GM21390 (cell line): Measurements from ENCODE around the gene ITPRIPL1.
A peak's percentile ranks its signal among the peaks of the same experiment; 100 is the strongest.

Source experiments
- ATAC-seq: cut with Tn5 transposase; IDR thresholded peaks from one replicate; pipeline ENCODE4 v1.9.1; 2021; ENCODE audit not compliant: unreplicated experiment

ITPRIPL1 gene

DNA sequence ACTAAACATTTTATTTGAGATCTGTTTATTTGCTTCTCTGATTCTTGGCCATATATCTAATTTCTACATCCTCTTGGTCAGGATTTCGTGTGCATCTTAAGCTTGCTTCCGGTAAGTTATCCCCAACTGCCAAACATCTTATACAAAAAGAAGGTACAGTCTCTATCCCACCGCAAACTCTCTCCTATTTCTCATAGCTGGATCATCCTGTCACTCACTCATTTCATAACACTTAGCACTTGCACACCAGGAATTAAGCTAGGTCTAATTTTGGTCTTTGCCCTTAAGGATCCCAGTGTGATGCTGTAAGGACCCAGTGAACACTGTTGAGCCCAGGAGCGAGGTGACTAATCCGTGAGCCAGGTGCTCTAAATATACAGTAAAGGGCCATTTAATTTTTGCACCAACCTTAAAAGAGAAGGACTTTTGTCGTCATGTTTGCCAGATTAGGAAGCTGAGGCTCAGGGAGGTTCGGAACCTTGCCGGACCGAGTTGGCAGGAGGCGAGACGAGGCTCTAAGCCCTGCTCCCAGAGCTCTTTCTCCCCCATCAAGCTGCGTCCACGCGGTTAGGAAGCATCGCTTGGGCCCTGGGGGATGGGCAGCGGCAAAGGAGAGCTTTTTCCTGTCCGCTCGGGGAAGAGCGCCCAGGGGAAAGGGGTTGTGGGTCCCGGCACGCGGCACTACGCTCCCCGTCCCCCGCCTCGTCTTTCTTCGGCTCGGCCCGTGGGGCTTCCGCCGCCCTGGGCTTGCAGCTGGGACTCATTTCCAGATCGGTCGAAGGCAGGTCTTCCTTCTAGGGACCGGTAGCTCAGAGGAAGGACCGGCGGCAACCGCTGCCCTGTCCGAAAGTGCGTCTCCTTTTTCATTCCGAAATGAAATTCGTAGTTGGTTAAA, 4.1 kb upstream of the ITPRIPL1 start:
- no peak for ATAC-seq

- ATAC-seq: no peak
These were observed 1.3 kb upstream of the ITPRIPL1 start for GRCh38 chr2:96323849-96324248.

GRCh38 chr2:96324721-96325040, 436 bp upstream of the ITPRIPL1 start:
- ATAC-seq: no peak

- ATAC-seq: no peak
These were observed 753 bp downstream of the ITPRIPL1 start for GRCh38 chr2:96325884-96326255.

GRCh38 chr2:96326564-96326963, 1.4 kb downstream of the ITPRIPL1 start:
- ATAC-seq: no peak

DNA sequence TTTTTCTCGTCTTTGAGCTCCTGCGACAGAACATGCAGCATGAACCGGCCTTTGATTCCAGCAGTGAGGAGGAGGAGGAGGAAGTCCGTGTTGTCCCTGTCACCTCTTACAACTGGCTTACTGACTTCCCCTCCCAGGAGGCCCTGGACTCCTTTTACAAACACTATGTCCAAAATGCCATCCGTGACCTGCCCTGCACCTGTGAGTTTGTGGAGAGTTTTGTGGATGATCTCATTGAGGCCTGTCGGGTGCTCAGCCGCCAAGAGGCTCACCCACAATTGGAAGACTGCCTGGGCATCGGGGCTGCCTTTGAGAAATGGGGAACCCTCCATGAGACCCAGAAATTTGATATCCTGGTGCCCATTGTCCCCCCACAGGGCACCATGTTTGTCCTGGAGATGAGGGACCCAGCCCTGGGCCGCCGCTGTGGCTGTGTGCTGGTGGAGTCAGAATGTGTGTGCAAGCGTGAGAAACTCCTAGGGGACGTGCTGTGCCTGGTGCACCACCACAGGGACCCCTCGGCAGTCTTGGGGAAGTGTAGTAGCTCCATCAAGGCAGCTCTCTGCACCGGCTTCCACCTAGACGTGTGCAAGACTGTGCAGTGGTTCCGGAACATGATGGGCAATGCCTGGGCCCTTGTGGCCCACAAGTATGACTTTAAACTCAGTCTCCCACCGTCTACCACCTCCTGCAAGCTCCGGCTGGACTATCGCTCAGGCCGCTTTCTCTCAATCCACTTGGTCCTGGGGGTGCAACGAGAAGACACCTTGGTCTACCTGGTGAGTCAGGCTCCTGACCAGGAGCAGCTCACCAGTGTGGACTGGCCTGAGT, 2.1 kb downstream of the ITPRIPL1 start:
- ATAC-seq: no peak

DNA sequence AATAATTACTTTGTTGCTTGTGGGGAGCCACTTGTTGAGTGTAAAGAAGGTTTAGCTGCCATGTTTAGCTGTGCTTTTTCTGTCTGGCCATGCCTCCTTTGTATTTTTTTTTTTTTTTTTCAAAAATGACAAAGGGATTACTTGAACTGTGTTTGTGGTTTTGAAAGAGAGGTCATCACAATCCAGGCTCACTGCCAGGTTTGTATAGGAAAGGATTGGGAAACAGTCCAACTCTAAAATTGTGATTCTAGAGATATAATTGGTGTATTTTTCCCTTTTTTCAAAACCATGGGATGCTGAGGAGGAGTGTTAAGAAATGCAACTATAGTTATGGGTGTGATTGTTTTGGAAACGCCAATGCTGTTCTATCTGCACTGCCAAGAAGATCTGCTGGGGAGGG, 4.3 kb downstream of the ITPRIPL1 start:
- ATAC-seq: no peak

DNA sequence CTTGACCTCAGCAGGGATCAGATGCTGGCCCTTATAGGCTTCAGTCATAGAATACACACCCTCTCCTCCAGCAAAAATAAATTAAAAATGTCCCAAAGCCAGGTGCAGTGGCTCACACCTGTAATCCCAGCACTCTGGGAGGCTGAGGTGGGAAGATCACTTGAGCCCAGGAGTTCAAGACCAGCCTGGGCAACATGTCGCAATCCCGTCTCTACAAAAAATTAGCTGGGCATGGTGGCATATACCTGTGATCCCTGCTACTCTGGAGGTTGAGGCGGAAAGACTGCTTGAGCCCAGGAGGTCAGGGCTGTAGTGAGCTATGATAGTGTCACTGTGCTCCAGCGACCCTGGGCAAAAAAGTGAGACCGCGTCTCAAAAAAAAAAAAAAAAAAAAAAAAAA, 4.8 kb downstream of the ITPRIPL1 start:
- ATAC-seq: no peak

GRCh38 chr2:96330407-96330806, 5.3 kb downstream of the ITPRIPL1 start:
- no peak for ATAC-seq

DNA sequence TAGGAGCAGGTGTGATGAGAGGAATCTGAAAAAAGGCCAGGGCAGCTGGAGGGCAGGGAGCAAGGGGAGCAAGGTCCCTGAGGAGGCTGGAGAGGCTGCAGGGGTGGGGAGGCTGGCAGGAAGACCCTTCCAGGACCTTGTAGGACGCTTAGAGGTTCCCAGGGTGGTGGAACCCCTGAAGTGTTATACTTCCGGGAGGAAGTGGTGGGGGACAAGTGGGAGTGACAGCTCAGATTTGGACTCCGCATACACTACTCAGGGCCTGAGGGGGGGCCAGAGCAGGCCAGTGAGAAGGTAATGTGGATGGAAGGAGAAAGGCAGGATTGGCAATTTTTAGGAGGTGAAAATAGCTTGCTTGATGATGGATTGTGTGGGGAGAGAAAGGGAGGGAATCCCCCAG, 8.6 kb downstream of the ITPRIPL1 start:
- ATAC-seq: no peak

- ATAC-seq: no peak
These were observed 11.1 kb downstream of the ITPRIPL1 start for GRCh38 chr2:96336104-96336775.

DNA sequence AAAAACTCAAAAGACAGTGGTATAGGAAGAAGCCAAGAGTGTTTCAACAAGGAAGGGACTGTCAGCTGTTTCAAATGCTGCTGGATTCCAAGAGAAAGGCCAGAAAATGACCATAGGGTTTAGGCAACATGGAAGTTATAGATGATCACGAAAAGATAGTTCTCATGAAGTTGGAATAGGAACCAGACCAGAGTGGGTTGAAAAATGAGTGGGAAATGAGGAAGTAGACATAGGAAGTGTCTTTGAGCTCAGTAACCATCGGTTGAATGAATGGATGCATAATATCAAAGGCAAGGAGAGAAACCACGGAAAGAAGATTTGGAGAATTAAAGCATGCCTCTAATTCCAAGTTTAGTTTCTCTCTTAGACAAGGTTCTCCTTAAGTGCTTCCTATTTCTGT, 11.8 kb downstream of the ITPRIPL1 start:
- ATAC-seq: no peak

- no peak for ATAC-seq
These were observed 15.6 kb downstream of the ITPRIPL1 start for GRCh38 chr2:96340493-96341414.

GRCh38 chr2:96341641-96342040, 16.5 kb downstream of the ITPRIPL1 start:
- ATAC-seq: no peak

GRCh38 chr2:96342085-96342484, 17.0 kb downstream of the ITPRIPL1 start:
- no peak for ATAC-seq

DNA sequence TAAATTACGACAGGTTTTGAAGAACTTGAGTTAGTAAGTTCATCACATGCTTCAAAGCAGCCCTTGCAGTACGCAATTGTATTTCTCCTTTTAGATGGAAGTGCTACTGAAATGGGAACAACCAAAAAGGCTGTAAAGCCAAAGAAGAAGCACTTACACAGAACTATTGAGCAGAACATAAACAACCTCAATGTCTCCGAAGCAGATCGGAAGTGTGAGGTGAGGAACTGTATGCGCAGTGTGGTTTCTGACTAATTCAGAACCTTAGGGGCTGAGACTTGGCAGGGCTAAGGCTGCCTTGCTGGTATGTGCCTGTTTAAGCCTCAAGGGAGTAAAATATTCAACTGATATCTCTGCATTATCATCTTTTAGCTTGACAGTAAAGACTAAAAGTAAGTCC, 18.9 kb downstream of the ITPRIPL1 start:
- ATAC-seq: peak; percentile 91

- no peak for ATAC-seq
These were observed 20.3 kb downstream of the ITPRIPL1 start for GRCh38 chr2:96345438-96345837.

DNA sequence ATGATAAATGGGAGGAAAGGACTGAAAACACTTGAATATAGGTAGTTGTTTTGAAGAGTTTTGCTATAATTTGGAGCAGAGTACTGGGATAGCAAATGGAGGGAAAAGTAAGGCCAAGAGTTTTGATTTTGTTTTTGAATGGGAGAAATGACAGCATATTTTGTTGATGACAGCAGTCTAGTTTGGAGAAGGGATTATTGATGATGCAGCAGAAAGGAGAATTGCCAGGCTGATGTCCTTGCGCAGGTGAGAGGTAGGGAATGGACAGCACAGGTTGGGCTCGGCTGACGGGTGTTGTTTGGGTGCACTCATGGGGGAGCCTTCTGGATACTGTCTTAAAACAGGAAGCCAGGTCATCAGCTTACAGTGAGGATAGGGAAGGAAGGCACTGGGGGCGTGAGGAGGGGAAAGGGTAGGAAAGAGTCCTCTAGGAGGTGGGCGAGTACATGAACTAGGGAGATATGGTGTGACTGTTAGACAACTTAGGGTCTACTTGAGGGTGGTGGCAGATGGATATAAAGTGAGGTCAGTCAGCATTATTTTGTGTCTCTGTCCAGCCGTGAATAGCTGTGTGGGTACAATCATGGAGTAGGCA, 20.8 kb downstream of the ITPRIPL1 start:
- no peak for ATAC-seq

GRCh38 chr2:96347395-96347794, 22.3 kb downstream of the ITPRIPL1 start:
- no peak for ATAC-seq

GRCh38 chr2:96353032-96353561, 28.0 kb downstream of the ITPRIPL1 start:
- ATAC-seq: no peak
